ENCODE data around the gene COQ9. TPM values are rescaled to one million over a fixed set of nuclear protein-coding genes. Genes with fewer than 3 reads are reported as not detected.

COQ9 gene
- polyA plus RNA-seq, 1 experiment: 69.5 TPM

DNA sequence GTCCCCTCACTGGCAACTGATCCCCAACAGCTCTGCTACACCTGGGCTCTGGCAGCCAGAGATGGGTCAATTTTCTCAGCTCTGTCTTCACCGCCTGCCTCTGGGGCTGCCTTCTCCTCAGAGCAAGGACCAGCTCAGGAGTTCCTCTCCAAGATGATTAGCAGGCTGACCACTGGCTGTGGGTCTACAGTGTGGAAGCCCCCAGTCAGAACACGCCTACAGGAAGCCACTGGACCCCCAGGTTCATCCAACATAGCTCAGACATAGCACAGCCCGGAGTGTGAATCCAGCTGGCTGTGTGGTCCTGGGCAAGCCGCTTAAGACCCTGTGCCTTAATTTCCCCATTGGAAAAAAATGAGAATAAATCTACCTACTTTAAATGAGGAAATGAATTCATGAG is 34.1 kb downstream of the COQ9 start:
- TF ChIP-seq, protein P1, sequence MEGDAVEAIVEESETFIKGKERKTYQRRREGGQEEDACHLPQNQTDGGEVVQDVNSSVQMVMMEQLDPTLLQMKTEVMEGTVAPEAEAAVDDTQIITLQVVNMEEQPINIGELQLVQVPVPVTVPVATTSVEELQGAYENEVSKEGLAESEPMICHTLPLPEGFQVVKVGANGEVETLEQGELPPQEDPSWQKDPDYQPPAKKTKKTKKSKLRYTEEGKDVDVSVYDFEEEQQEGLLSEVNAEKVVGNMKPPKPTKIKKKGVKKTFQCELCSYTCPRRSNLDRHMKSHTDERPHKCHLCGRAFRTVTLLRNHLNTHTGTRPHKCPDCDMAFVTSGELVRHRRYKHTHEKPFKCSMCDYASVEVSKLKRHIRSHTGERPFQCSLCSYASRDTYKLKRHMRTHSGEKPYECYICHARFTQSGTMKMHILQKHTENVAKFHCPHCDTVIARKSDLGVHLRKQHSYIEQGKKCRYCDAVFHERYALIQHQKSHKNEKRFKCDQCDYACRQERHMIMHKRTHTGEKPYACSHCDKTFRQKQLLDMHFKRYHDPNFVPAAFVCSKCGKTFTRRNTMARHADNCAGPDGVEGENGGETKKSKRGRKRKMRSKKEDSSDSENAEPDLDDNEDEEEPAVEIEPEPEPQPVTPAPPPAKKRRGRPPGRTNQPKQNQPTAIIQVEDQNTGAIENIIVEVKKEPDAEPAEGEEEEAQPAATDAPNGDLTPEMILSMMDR (IDR thresholded peaks at IDR 0.05; ENCODE audit: insufficient read depth, low read depth, low read length): no peak
- no peaks in the 10 kb centered on the region; the same call in 1 of the 2 replicates for H3K36me3 ChIP-seq (ENCODE audit: control insufficient read depth, insufficient read depth, low read length)
- no peak overlapping the region for H3K4me3 ChIP-seq (ENCODE audit: low read depth, low read length)
- CTCF ChIA-PET: interaction anchor here (3.3 to 4.4 kb wide), 2 partner anchors 18 to 38 kb away, joined by 15 to 24 read pairs; partner anchors contain the start of gene POLR2C
- no peaks in the 10 kb centered on the region for H3K27me3 ChIP-seq (ENCODE audit: control insufficient read depth, insufficient read depth, low read length)
- no peak for DNase-seq (ENCODE audit: low read depth)
- POLR2A ChIA-PET: interaction anchor here (0.5 kb wide), 1 partner anchor 15 kb away, joined by 5 read pairs; no protein-coding TSS in a partner anchor

DNA sequence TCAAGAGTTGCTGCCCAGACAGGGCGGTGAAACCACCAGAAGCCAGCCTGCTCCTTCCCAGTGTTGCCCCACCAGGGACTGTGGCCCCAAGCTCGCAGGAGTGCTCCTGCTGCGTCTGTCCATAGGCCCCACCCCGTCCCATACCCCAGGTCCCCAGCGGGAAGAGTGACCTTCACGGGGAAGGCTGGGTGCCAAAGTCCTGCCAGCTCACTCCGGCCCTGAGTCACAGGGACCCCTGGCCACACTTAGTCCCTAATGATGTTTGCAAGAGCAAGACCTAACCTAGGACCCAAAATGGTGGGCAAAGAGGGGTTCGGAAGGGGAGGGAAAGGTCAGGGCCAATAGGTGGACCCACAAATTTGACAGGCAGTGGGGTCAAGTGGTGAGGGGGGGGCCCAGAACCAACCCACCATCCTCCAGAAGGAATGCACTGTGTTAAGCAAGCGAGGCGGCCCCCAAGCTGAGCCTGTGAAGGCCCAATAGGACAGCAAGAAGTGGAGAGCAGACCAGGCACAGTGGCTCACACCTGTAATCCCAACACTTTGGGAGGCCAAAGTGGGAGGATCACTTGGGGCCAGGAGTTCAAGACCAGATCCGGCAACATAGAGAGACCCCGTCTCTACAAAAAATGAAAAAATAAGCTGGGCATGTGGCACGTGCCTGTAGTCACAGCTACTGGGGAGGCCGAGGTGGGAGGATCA is 35.7 kb downstream of the COQ9 start:
- no peaks in the 10 kb centered on the region; the same call in 1 of the 2 replicates for H3K36me3 ChIP-seq (ENCODE audit: control insufficient read depth, insufficient read depth, low read length)
- H3K4me3 ChIP-seq (ENCODE audit: low read depth, low read length): no peak overlapping the region
- no peak for DNase-seq (ENCODE audit: low read depth)
- H3K27me3 ChIP-seq (ENCODE audit: control insufficient read depth, insufficient read depth, low read length): no peaks in the 10 kb centered on the region
- ChIA-PET CTCF (interaction anchor here (0.7 to 3.3 kb wide), 2 partner anchors 12 to 37 kb away, joined by 3 to 15 read pairs; no protein-coding TSS in a partner anchor), POLR2A (no interaction called here)
- TF ChIP-seq, protein P1 (IDR thresholded peaks at IDR 0.05; ENCODE audit: insufficient read depth, low read depth, low read length): no peak

DNA sequence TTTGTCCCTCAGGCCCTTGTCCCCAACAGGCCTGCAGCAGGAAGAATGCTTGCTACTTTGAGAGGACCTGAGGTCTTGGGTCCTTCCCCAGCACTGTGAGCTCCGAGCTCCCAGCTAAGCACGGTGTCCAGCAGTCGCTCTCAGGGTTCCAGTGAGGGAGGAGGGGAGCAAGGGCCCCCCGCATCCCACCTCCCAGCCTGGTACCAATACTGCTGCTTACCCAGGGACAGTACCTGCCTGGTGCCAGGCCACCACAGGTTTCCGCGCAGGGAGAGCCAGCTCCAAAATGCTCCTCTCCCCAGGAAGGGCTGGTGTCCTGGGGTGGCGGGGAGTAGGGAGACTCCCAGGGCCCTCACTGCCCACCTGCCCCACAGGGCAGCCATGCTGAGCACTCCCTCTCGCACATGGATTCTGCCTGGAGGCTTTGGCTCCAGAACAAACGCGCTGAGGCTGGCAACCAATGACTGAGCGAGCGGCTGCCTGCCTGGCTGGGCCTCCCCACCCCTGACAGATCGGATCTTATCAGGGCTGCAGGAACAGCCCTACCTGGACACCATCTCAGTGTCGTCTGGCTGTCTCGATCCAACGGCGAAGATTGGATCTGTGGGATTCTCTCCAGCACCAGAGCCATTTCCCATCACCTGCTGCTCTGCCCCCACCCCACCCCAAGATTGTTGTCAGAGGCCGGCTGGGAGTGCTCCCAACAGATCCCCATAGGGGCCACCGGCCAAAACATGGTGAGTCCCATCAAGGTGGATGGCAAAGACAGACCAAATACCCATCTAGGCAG is 36.6 kb downstream of the COQ9 start:
- H3K27me3 ChIP-seq (ENCODE audit: control insufficient read depth, insufficient read depth, low read length): no peaks in the 10 kb centered on the region
- ChIA-PET CTCF (interaction anchor here (0.7 kb wide), 1 partner anchor 13 kb away, joined by 3 read pairs; no protein-coding TSS in a partner anchor), POLR2A (no interaction called here)
- no peaks in the 10 kb centered on the region; the same call in 1 of the 2 replicates for H3K36me3 ChIP-seq (ENCODE audit: control insufficient read depth, insufficient read depth, low read length)
- DNase-seq (ENCODE audit: low read depth): no peak
- H3K4me3 ChIP-seq (ENCODE audit: low read depth, low read length): no peak overlapping the region
- TF ChIP-seq, protein P1 (IDR thresholded peaks at IDR 0.05; ENCODE audit: insufficient read depth, low read depth, low read length): no peak

DNA sequence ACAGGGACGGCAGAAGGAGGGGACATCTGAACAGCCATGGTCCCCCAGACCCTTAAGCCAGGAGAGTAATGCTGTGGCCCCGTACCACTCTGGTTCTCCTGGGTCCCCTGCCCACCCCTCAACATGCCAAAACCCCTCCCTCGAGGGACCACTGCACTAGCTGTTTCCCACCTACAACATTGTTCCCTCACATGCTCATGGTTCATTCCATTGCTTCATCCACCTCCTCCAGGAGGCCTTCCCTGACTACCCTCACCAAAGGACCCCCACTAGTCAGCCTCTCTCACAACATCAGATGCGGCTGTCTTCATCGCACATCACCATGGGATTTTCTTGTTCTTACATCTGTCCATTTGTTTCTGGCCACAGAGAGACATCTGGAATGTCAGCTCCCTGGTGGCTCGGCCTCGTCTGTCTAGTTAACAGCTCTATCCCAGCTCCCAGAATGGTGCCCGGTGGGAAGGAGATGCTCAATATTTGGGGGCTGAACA is 37.3 kb downstream of the COQ9 start:
- H3K27me3 ChIP-seq (ENCODE audit: control insufficient read depth, insufficient read depth, low read length): no peaks in the 10 kb centered on the region
- no peak overlapping the region for H3K4me3 ChIP-seq (ENCODE audit: low read depth, low read length)
- DNase-seq (ENCODE audit: low read depth): no peak
- TF ChIP-seq, protein P1 (IDR thresholded peaks at IDR 0.05; ENCODE audit: insufficient read depth, low read depth, low read length): no peak
- ChIA-PET POLR2A (no interaction called here), CTCF (interaction anchor here (2.1 to 6.0 kb wide), 2 partner anchors 35 to 67 kb away, joined by 9 to 25 read pairs; no protein-coding TSS in a partner anchor)
- no peaks in the 10 kb centered on the region for H3K36me3 ChIP-seq (ENCODE audit: control insufficient read depth, insufficient read depth, low read length)
